Umbilical cord (tissue), 2 donors: ENCODE results near the gene RNF150. TPM values are rescaled to one million over a fixed set of nuclear protein-coding genes. Genes with fewer than 3 reads are reported as not detected.
"Not testable (repeated sequence)": the region's sequence is repeated elsewhere in the genome, so short reads cannot be mapped to it uniquely, and the experiment has no call there.

Experiments used
- DNase-seq: peaks from one replicate; pipeline ENCODE4 v3.0.0-alpha.2; 2015; ENCODE audit warnings: low spot score
- total RNA-seq: library from RNA; depleted of rRNA; stranded (reverse); fragments of >200 nt; gene quantifications from one replicate; pipeline ENCODE4 v1.2.3, GENCODE V29; 2014; ENCODE audit warnings: low replicate concordance; ENCODE audit not compliant: insufficient read depth

The RNF150 gene
- total RNA-seq, 1 donor from 2014 or later, result 8.7 TPM

GRCh38 chr4:140833280-140833679 is 300.0 kb downstream of the RNF150 start:
- no peak for DNase-seq

GRCh38 chr4:140829825-140830224 is 303.4 kb downstream of the RNF150 start:
- DNase-seq, result no peak

- DNase-seq, result no peak
These were observed 306.6 kb downstream of the RNF150 start for GRCh38 chr4:140826701-140827027.

- not testable (repeated sequence) for DNase-seq
These were observed 312.7 kb downstream of the RNF150 start for GRCh38 chr4:140820520-140820919.

- no peak for DNase-seq
These were observed 313.7 kb downstream of the RNF150 start for GRCh38 chr4:140819610-140820009.

GRCh38 chr4:140818433-140818832 is 314.8 kb downstream of the RNF150 start:
- DNase-seq, result no peak

GRCh38 chr4:140816806-140817510 is 316.3 kb downstream of the RNF150 start:
- DNase-seq, result no peak

GRCh38 chr4:140813804-140814203 is 319.5 kb downstream of the RNF150 start:
- no peak for DNase-seq

- no peak for DNase-seq
These were observed 320.4 kb downstream of the RNF150 start for GRCh38 chr4:140812916-140813315.

GRCh38 chr4:140811429-140811828 is 321.8 kb downstream of the RNF150 start:
- DNase-seq, result no peak

GRCh38 chr4:140810591-140811169 is 322.6 kb downstream of the RNF150 start:
- not testable (repeated sequence) for DNase-seq

Other genes with a start within 250 kb of the RNF150 start
- 46.2 TPM for gene ZNF330, start 87.4 kb upstream of the RNF150 start, total RNA-seq